CD4-positive, alpha-beta T cell (primary cell): ENCODE measurements around the gene SKAP1. TPM values are rescaled to one million over a fixed set of nuclear protein-coding genes. Genes with fewer than 3 reads are reported as not detected.

Experiments used
- ATAC-seq: fragments of 200-7000 bp; cut with Tn5 transposase; one replicate; pipeline ENCODE4 v1.10.0; 2022; ENCODE audit warnings: mild to moderate bottlenecking; ENCODE audit not compliant: poor library complexity
- CTCF ChIA-PET: fragments of 350-600 bp; sonication (Branson Sonifier 250); formaldehyde crosslinking; loops from one replicate; lab custom pipeline; 2021; ENCODE audit warnings: antibody characterized with exemption, inconsistent platforms; lab: Charles Lee
- POLR2A ChIA-PET: fragments of 350-600 bp; sonication (Branson Sonifier 250); formaldehyde crosslinking; loops from one replicate; lab custom pipeline; 2021; ENCODE audit warnings: antibody characterized with exemption, inconsistent platforms; lab: Charles Lee
- DNase-seq, 14 experiments: peaks; one replicate each; pipeline ENCODE4 v3.0.0-alpha.2; 2013 to 2020; ENCODE audit warnings: mixed read lengths in 2 of 14
- H3K27ac ChIP-seq, 2 donors: one replicate each; pipeline versions ENCODE4 v1.5.1 to v1.7.0; 2013; ENCODE audit warnings: low read length in 2 of 2, low read depth in 1 of 2, mild to moderate bottlenecking in 1 of 2
- H3K27me3 ChIP-seq, 2 experiments: 1 replicate in 1 of 2; 2 replicates in 1 of 2; pipeline versions ENCODE4 v1.6.1 to v1.7.0; 2013; ENCODE audit warnings: low read length in 2 of 2, control low read depth in 1 of 2, mild to moderate bottlenecking in 1 of 2, moderate library complexity in 1 of 2; ENCODE audit not compliant: insufficient read depth in 2 of 2, control insufficient read depth in 1 of 2
- H3K36me3 ChIP-seq: one replicate; pipeline ENCODE4 v1.6.1; 2013; ENCODE audit warnings: low read length, control low read depth; ENCODE audit not compliant: insufficient read depth
- H3K4me1 ChIP-seq: one replicate; pipeline ENCODE4 v1.6.1; 2013; ENCODE audit warnings: low read length, control low read depth; ENCODE audit not compliant: insufficient read depth
- H3K4me3 ChIP-seq: one replicate; pipeline ENCODE4 v1.5.1; 2013; ENCODE audit warnings: mild to moderate bottlenecking, low read length, moderate library complexity
- H3K9me3 ChIP-seq, 2 experiments: 1 replicate in 1 of 2; 2 replicates in 1 of 2; pipeline versions ENCODE4 v1.6.1 to v1.7.0; 2013; ENCODE audit warnings: low read length in 2 of 2, mild to moderate bottlenecking in 2 of 2, control low read depth in 1 of 2, moderate library complexity in 1 of 2; ENCODE audit not compliant: control insufficient read depth in 1 of 2, insufficient read depth in 1 of 2
- H3K27ac Mint-ChIP-seq: one replicate; pipeline ENCODE4 v1.8.0; 2020; ENCODE audit warnings: mixed read lengths
- H3K27me3 Mint-ChIP-seq: one replicate; pipeline ENCODE4 v1.8.0; 2021; ENCODE audit warnings: mixed read lengths
- H3K36me3 Mint-ChIP-seq: one replicate; pipeline ENCODE4 v1.8.0; 2021; ENCODE audit warnings: low read depth, mixed read lengths
- H3K4me1 Mint-ChIP-seq: one replicate; pipeline ENCODE4 v1.8.0; 2021; ENCODE audit warnings: low read depth, mixed read lengths
- H3K4me3 Mint-ChIP-seq: one replicate; pipeline ENCODE4 v1.8.0; 2020; ENCODE audit warnings: mild to moderate bottlenecking, mixed read lengths
- H3K9me3 Mint-ChIP-seq: one replicate; pipeline ENCODE4 v1.8.0; 2020; ENCODE audit warnings: mixed read lengths
- CTCF ChIP-seq: fragments of 200-600 bp; IDR thresholded peaks from one replicate; pipeline ENCODE4 v1.8.0; 2022; ENCODE audit warnings: antibody characterized with exemption, mild to moderate bottlenecking
- intact Hi-C, 2 experiments: fragments of 100-400 bp; cut with DNase I in 1 of 2; cut with micrococcal nuclease in 1 of 2; formaldehyde crosslinking; loops; one replicate each; pipeline versions ENCODE4 v1.15.1 to v1.9.0; 2023 to 2025; cut with DNase I, micrococcal nuclease
- total RNA-seq, 174 experiments: library from RNA in 2 of 174; stranded (reverse) in 2 of 174; gene quantifications; one replicate each; pipeline ENCODE4 v1.2.3 and lab custom pipeline; 2021 to 2026

SKAP1 gene
- total RNA-seq, 2 experiments from 2014 or later: 92.0 to 95.1 TPM

DNA sequence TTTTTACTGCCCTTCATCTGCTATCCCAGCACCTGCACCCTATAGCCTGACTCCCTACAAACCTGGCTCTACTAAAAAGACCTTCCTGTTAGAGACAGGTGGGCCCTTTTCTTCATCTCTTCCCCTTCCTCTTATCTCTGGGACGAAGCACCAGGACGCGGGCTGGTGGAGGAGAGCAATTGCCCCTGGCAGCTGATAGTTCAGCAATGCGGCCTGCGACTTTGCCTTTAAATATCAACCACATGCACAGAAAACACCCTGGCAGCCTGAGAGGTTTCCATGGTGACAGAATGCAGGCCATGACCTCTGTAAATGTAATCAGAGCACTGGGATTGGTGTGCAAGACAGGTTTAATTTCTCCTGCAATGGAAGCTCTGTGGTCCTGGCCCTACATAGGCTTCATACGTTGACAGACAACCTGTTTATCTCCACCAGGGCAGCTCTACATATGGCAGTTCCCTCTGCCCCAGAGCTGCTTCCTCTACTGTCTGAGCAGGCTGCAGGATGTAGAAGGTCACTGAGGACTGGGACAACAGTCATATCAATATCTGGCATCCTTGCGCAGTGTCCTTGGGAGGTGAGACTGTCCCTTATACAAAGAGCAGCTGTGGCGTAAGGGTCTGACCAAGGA lies 10.0 kb upstream of the SKAP1 start:
- Mint-ChIP-seq H3K27me3 (no peaks in the 10 kb centered on the region), H3K9me3 (no peaks in the 10 kb centered on the region), H3K27ac (peak overlapping the region; percentile 95), H3K4me1 (peaks cover 94% of the 10 kb centered on the region), H3K36me3 (no peaks in the 10 kb centered on the region), H3K4me3 (peak overlapping the region; percentile 36)
- DNase-seq (peak in 13 of 14 experiments; percentile 16 to 89 (median 46)), ATAC-seq (peak; percentile 66)
- Histone ChIP-seq H3K4me1 (peaks cover 97% of the 10 kb centered on the region), H3K27ac (peak overlapping the region; percentile 66 to 72), H3K36me3 (no peaks in the 10 kb centered on the region), H3K4me3 (peak overlapping the region; percentile 1), H3K27me3 (no peaks in the 10 kb centered on the region), H3K9me3 (no peaks in the 10 kb centered on the region)
- TF ChIP-seq CTCF: no peak
- intact Hi-C loops: loop anchor here (2.0 to 5.0 kb wide), 2 partner anchors 13 to 88 kb away; no protein-coding TSS in a partner anchor
- POLR2A ChIA-PET: interaction anchor here (1.1 to 8.5 kb wide), 6 partner anchors 9 to 104 kb away, joined by 3 to 135 read pairs (median 16); partner anchors contain the start of gene SKAP1
- CTCF ChIA-PET: interaction anchor here (0.9 to 7.1 kb wide), 5 partner anchors 12 to 27 kb away, joined by 3 to 36 read pairs (median 4); no protein-coding TSS in a partner anchor

- peak in 3 of 14 experiments; percentile 44 to 70 (median 69) for DNase-seq
- peak overlapping the region; percentile 95 for H3K27ac Mint-ChIP-seq
- ATAC-seq: no peak
- H3K27ac ChIP-seq: peak overlapping the region; percentile 66 to 72
- no peaks in the 10 kb centered on the region for H3K36me3 Mint-ChIP-seq
- H3K27me3 ChIP-seq: no peaks in the 10 kb centered on the region
- peak overlapping the region; percentile 1 for H3K4me3 ChIP-seq
- POLR2A ChIA-PET: interaction anchor here (1.1 to 8.5 kb wide), 6 partner anchors 9 to 103 kb away, joined by 3 to 135 read pairs (median 16); partner anchors contain the start of gene SKAP1
- H3K9me3 Mint-ChIP-seq: no peaks in the 10 kb centered on the region
- intact Hi-C loops: no loop called here
- no peak for TF ChIP-seq CTCF
- CTCF ChIA-PET: interaction anchor here (0.9 to 7.1 kb wide), 7 partner anchors 11 to 27 kb away, joined by 3 to 36 read pairs (median 4); no protein-coding TSS in a partner anchor
- H3K4me1 Mint-ChIP-seq: peaks cover 94% of the 10 kb centered on the region
- no peaks in the 10 kb centered on the region for H3K36me3 ChIP-seq
- no peaks in the 10 kb centered on the region for H3K9me3 ChIP-seq
- peak overlapping the region; percentile 36 for H3K4me3 Mint-ChIP-seq
- peaks cover 91% of the 10 kb centered on the region for H3K4me1 ChIP-seq
- H3K27me3 Mint-ChIP-seq: no peaks in the 10 kb centered on the region
Measured at GRCh38 chr17:48439110-48439850, 9.3 kb upstream of the SKAP1 start.

DNA sequence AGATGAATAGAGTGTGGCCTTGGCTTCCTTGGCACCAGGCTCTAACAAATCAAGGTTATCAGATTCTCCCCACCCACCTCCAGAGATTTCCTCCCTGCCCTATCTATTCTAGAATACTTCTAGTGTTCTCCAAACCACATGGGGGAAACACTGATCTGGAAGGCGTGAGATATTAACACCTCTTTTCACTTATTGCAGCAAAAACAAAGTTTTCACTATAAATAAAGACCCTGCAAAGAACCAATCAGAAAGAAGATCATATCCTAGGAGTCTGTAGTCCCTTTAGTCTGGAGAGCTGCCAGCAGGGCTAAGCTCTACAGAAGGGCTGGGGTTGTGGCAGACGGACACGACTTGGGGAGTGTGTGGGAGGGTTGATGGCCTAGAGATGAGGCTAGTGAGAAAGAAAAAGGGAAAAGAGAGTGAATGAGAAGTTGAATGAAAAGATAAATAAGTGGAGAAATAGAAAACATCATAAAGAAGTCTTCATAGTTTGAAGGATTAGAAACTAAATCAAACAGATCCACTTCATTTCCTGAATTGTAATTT lies 8.6 kb upstream of the SKAP1 start:
- peak overlapping the region; percentile 11 to 72 for H3K27ac ChIP-seq
- intact Hi-C loops: no loop called here
- H3K27me3 Mint-ChIP-seq: no peaks in the 10 kb centered on the region

More for the DNA sequence above, 8.6 kb upstream of the SKAP1 start:
- DNase-seq (no peak), ATAC-seq (no peak)
- ChIA-PET POLR2A (interaction anchor here (0.9 to 8.5 kb wide), 4 partner anchors 8 to 48 kb away, joined by 3 to 135 read pairs (median 36); partner anchors contain the start of gene SKAP1), CTCF (interaction anchor here (0.8 to 7.1 kb wide), 5 partner anchors 11 to 26 kb away, joined by 3 to 36 read pairs (median 4); no protein-coding TSS in a partner anchor)
- no peaks in the 10 kb centered on the region for H3K36me3 ChIP-seq
- H3K4me3 Mint-ChIP-seq: peak overlapping the region; percentile 62
- H3K9me3 ChIP-seq: no peaks in the 10 kb centered on the region
- no peaks in the 10 kb centered on the region for H3K27me3 ChIP-seq
- H3K4me1 Mint-ChIP-seq: peaks cover 97% of the 10 kb centered on the region
- H3K36me3 Mint-ChIP-seq: no peaks in the 10 kb centered on the region
- peak overlapping the region; percentile 95 for H3K27ac Mint-ChIP-seq
- TF ChIP-seq CTCF: no peak
- peaks cover 92% of the 10 kb centered on the region for H3K4me1 ChIP-seq
- no peak overlapping the region for H3K4me3 ChIP-seq
- no peaks in the 10 kb centered on the region for H3K9me3 Mint-ChIP-seq
